ENCODE measurements around the gene ABCG4. TPM values are rescaled to one million over a fixed set of nuclear protein-coding genes. Genes with fewer than 3 reads are reported as not detected.

The ABCG4 gene
- total and polyA plus RNA-seq, 2 donors (not counting 1 experiment from before 2014, with no cell fraction given), result not detected

DNA sequence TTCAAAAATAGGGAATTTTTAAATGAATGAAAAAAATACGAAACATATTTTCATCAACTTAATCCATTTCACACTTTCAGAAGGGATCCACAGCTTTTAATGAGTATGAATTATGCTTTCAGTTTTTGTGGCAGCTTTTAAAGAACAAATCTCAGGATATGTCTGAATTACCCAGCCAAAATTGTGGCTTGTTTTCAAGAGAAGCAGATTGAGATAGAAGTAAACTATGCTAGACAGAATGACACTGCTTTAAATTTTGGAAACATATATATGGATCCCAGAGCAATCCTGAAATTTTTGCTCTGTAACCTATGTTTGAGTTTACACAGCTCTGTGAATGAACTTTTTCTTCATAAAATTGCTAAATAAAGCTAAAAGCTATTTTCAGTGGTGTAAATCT, 29.9 kb upstream of the ABCG4 start:
- intact Hi-C loops (cut with micrococcal nuclease), result no loop called here
- DNase-seq, result no peak
- H3K4me2 ChIP-seq (replicated peaks; ENCODE audit: low read depth, low read length, poor library complexity, severe bottlenecking), result no peak overlapping the region
- no peaks in the 10 kb centered on the region for H3K27me3 ChIP-seq (replicated peaks in 1 of 4; ENCODE audit: control extremely low read depth in 1 of 4, control insufficient read depth in 3 of 4, insufficient read depth in 4 of 4, low read length in 3 of 4)
- H4K20me1 ChIP-seq (ENCODE audit: control insufficient read depth, insufficient read depth, low read length, poor library complexity, severe bottlenecking), result peaks cover 10% of the 10 kb centered on the region
- H3K4me3 Mint-ChIP-seq, result no peak overlapping the region
- H3K4me1 Mint-ChIP-seq, result peaks cover 33% of the 10 kb centered on the region
- TF ChIP-seq EZH2 (IDR thresholded peaks at IDR 0.05; ENCODE audit: borderline replicate concordance, insufficient read depth, low read depth, low read length, poor library complexity, severe bottlenecking), result no peak
- TF ChIP-seq, protein P1, sequence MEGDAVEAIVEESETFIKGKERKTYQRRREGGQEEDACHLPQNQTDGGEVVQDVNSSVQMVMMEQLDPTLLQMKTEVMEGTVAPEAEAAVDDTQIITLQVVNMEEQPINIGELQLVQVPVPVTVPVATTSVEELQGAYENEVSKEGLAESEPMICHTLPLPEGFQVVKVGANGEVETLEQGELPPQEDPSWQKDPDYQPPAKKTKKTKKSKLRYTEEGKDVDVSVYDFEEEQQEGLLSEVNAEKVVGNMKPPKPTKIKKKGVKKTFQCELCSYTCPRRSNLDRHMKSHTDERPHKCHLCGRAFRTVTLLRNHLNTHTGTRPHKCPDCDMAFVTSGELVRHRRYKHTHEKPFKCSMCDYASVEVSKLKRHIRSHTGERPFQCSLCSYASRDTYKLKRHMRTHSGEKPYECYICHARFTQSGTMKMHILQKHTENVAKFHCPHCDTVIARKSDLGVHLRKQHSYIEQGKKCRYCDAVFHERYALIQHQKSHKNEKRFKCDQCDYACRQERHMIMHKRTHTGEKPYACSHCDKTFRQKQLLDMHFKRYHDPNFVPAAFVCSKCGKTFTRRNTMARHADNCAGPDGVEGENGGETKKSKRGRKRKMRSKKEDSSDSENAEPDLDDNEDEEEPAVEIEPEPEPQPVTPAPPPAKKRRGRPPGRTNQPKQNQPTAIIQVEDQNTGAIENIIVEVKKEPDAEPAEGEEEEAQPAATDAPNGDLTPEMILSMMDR (IDR thresholded peaks at IDR 0.05), result no peak
- ChIA-PET POLR2A (interaction anchor here (0.6 to 1.1 kb wide), 4 partner anchors 24 to 267 kb away, joined by 3 to 12 read pairs (median 4); a partner anchor contains a TSS), CTCF (interaction anchor here (0.6 to 1.1 kb wide), 2 partner anchors 9 to 24 kb away, joined by 3 to 4 read pairs; a partner anchor contains a TSS)
- WGBS (ENCODE audit: insufficient coverage), result no CpG with 5 or more reads among the region's 1 CpG
- no peak overlapping the region for H3K27ac Mint-ChIP-seq
- peaks cover 15 to 25% of the 10 kb centered on the region in 2 donors for H3K4me1 ChIP-seq (ENCODE audit: control insufficient read depth in 2 of 2, insufficient read depth in 2 of 2, low read length in 2 of 2)
- H3K27ac ChIP-seq (ENCODE audit: low read length in 2 of 2), result no peak overlapping the region
- no peak overlapping the region for H2AFZ ChIP-seq (ENCODE audit: insufficient read depth, low read depth, low read length, poor library complexity, severe bottlenecking)
- H3K4me3 ChIP-seq (ENCODE audit: control extremely low read depth in 1 of 5, extremely low read depth in 1 of 5, insufficient read depth in 1 of 5, low read depth in 2 of 5, low read length in 4 of 5), result no peak overlapping the region
- peaks cover 0 to 5% of the 10 kb centered on the region in 2 experiments for H3K36me3 ChIP-seq (replicated peaks in 1 of 2; ENCODE audit: control extremely low read depth in 1 of 2, control insufficient read depth in 1 of 2, extremely low read depth in 1 of 2, insufficient read depth in 2 of 2, low read length in 1 of 2)
- no peaks in the 10 kb centered on the region for H3K9me3 Mint-ChIP-seq (ENCODE audit: insufficient read depth)
- H3K9me3 ChIP-seq (ENCODE audit: control extremely low read depth in 1 of 3, control insufficient read depth in 2 of 3, insufficient read depth in 1 of 3, low read length in 2 of 3), result no peaks in the 10 kb centered on the region
- ATAC-seq (ENCODE audit: low read depth), result no peak
- H3K27me3 Mint-ChIP-seq, result no peaks in the 10 kb centered on the region
- H3K9ac ChIP-seq (ENCODE audit: low read length), result no peak overlapping the region
- peaks cover 26% of the 10 kb centered on the region for H3K79me2 ChIP-seq (ENCODE audit: control insufficient read depth, insufficient read depth, low read length)

DNA sequence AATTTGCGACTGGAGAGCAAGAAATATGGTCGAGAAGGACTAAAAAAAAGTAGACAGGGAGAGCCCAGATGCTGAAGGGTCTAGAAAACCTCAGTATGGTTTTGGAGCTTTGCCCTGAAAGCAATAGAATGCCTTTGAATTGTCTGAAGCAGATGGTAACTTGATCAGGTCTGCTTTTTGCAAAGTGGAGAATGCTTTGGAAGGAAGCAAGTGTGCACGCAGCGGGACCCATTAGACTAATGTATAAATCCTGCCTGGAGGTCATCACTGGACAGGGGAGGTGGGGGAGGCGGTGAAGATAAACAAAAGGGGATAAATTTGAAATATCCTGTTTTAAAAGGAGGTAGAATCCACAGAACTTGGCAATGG, 28.2 kb upstream of the ABCG4 start:
- TF ChIP-seq EZH2 (IDR thresholded peaks at IDR 0.05; ENCODE audit: borderline replicate concordance, insufficient read depth, low read depth, low read length, poor library complexity, severe bottlenecking), result no peak
- TF ChIP-seq, protein P1 (IDR thresholded peaks at IDR 0.05), result no peak
- Mint-ChIP-seq H3K27me3 (no peaks in the 10 kb centered on the region), H3K27ac (peak overlapping the region; percentile 90), H3K4me1 (peaks cover 28% of the 10 kb centered on the region), H3K9me3 (ENCODE audit: insufficient read depth) (no peaks in the 10 kb centered on the region), H3K4me3 (peak overlapping the region; percentile 87)
- WGBS (ENCODE audit: insufficient coverage), result 59% methylated on average over 5 of the region's 5 CpGs
- Histone ChIP-seq H3K79me2 (ENCODE audit: control insufficient read depth, insufficient read depth, low read length) (peaks cover 42% of the 10 kb centered on the region), H3K27ac (ENCODE audit: low read length in 2 of 2) (peak overlapping the region; percentile 72 to 79), H3K4me2 (replicated peaks; ENCODE audit: low read depth, low read length, poor library complexity, severe bottlenecking) (peak overlapping the region; percentile 76), H3K4me3 (ENCODE audit: control extremely low read depth in 1 of 5, extremely low read depth in 1 of 5, insufficient read depth in 1 of 5, low read depth in 2 of 5, low read length in 4 of 5) (peak overlapping the region in 4 of 5 experiments; percentile 45 to 95 (median 51)), H3K27me3 (replicated peaks in 1 of 4; ENCODE audit: control extremely low read depth in 1 of 4, control insufficient read depth in 3 of 4, insufficient read depth in 4 of 4, low read length in 3 of 4) (no peaks in the 10 kb centered on the region), H2AFZ (ENCODE audit: insufficient read depth, low read depth, low read length, poor library complexity, severe bottlenecking) (peak overlapping the region; percentile 75), H3K4me1 (ENCODE audit: control insufficient read depth in 2 of 2, insufficient read depth in 2 of 2, low read length in 2 of 2) (peaks cover 15 to 20% of the 10 kb centered on the region in 2 donors), H3K9me3 (ENCODE audit: control extremely low read depth in 1 of 3, control insufficient read depth in 2 of 3, insufficient read depth in 1 of 3, low read length in 2 of 3) (no peaks in the 10 kb centered on the region), H4K20me1 (ENCODE audit: control insufficient read depth, insufficient read depth, low read length, poor library complexity, severe bottlenecking) (peaks cover 10% of the 10 kb centered on the region), H3K9ac (ENCODE audit: low read length) (peak overlapping the region; percentile 64), H3K36me3 (replicated peaks in 1 of 2; ENCODE audit: control extremely low read depth in 1 of 2, control insufficient read depth in 1 of 2, extremely low read depth in 1 of 2, insufficient read depth in 2 of 2, low read length in 1 of 2) (peaks cover 0 to 12% of the 10 kb centered on the region in 2 experiments)
- ChIA-PET POLR2A (interaction anchor here (0.5 to 1.9 kb wide), 6 partner anchors 8 to 228 kb away, joined by 3 to 11 read pairs (median 5); partner anchors contain the start of genes C2CD2L, DPAGT1 and NLRX1), CTCF (interaction anchor here (1.4 to 2.1 kb wide), 3 partner anchors 12 to 85 kb away, joined by 4 to 8 read pairs (median 6); partner anchors contain the start of gene CBL)
- intact Hi-C loops (cut with micrococcal nuclease), result loop anchor here (1.0 kb wide), 10 partner anchors 13 to 329 kb away; partner anchors contain the start of genes C2CD2L, DDX6, DPAGT1 and HMBS
- no peak for ATAC-seq (ENCODE audit: low read depth)
- no peak for DNase-seq
